Sigmoid colon (tissue), 4 donors: ENCODE measurements around the gene DSCAML1.

Experiments
- CTCF ChIP-seq, 4 experiments: fragments of 450-650 bp in 3 of 4; fragments of 200-600 bp in 1 of 4; IDR thresholded peaks; one replicate each; pipeline ENCODE4 v1.5.1; 2016 to 2019; ENCODE audit warnings: antibody characterized with exemption in 4 of 4, mild to moderate bottlenecking in 3 of 4, moderate library complexity in 2 of 4
- POLR2A ChIP-seq, 2 donors: fragments of 450-650 bp; IDR thresholded peaks; one replicate each; pipeline ENCODE4 v1.6.1; 2016; ENCODE audit warnings: antibody characterized with exemption in 2 of 2, mild to moderate bottlenecking in 2 of 2, moderate library complexity in 2 of 2
- POLR2AphosphoS5 ChIP-seq, 4 donors: sonication (generic); formaldehyde crosslinking; IDR thresholded peaks; one replicate each; pipeline ENCODE4 v1.6.1; 2017; ENCODE audit warnings: antibody characterized with exemption in 4 of 4

GRCh38 chr11:117618982-117619355 is 178.0 kb downstream of the DSCAML1 start:
- TF ChIP-seq CTCF (IDR thresholded peaks at IDR 0.05) (no peak), POLR2AphosphoS5 (IDR thresholded peaks at IDR 0.05) (no peak), POLR2A (IDR thresholded peaks at IDR 0.05) (no peak)
